NCI-H2171 (cell line): ENCODE results near the gene OR51G2.
"Not testable (repeated sequence)": the region's sequence is repeated elsewhere in the genome, so short reads cannot be mapped to it uniquely, and the experiment has no call there.

ENCODE experiments used
- DNase-seq: peaks from one replicate; lab custom pipeline; 2025; lab: John Stamatoyannopoulos, UW

Gene OR51G2

DNA sequence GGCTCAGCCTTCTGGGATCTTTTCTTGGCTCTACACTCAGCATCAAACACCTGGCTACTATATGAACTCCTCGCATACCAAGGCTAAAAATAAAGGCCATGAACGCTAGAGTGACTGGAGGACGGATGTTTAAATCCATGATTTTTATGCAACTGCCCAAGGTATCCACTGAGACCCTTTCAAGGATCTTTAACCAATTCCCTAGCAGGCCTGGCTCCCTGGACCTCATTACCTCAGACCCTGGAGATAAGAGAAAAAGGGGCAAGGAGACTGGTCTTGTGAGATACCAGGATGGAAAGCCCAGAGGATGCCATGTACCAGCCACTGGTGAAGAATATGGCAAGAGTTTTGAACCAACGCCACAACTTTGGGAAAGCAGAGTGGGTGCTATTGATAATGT lies at the start of gene OR51G2:
Gene OR51G2, minus strand, starts transcription at position 101 of the 400 bp plus-strand sequence. CDS start 3,687 bp downstream, outside the sequence.
- DNase-seq: no peak

- DNase-seq: no peak
Measured at GRCh38 chr11:4962816-4963215, 43.7 kb upstream of the OR51G2 start.

- DNase-seq: no peak
Measured at GRCh38 chr11:4960877-4961276, 41.7 kb upstream of the OR51G2 start.

DNA sequence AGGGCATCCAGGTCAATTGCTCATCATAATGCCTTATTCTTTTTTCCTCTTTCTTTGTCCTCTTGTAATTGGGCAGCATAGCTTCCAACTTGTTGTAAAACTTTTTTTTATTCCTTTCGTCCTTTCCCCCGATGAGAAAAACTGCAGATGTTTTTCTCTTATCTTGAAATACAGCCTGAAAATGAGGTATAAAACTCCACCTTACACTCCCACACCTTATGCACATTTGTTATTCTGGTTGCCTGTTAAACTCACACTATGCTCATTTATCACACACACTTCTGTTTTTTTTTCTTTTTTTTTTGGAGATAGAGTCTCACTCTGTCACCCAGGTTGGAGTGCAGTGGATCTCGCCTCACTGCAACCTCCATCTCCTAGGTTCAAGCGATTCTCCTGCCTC lies 38.2 kb upstream of the OR51G2 start:
- no peak for DNase-seq

GRCh38 chr11:4955613-4956012 lies 36.5 kb upstream of the OR51G2 start, which contains the start of gene OR51A2:
Gene OR51A2, minus strand, starts transcription at chr11:4955713. Its CDS starts 0 bp downstream, at chr11:4955713.
- not testable (repeated sequence) for DNase-seq

GRCh38 chr11:4947505-4947904 lies 28.4 kb upstream of the OR51G2 start, which contains the start of gene OR51A4:
Gene OR51A4, minus strand, starts transcription at chr11:4947605. Its CDS starts 505 bp downstream, at chr11:4947100.
- DNase-seq: no peak

DNA sequence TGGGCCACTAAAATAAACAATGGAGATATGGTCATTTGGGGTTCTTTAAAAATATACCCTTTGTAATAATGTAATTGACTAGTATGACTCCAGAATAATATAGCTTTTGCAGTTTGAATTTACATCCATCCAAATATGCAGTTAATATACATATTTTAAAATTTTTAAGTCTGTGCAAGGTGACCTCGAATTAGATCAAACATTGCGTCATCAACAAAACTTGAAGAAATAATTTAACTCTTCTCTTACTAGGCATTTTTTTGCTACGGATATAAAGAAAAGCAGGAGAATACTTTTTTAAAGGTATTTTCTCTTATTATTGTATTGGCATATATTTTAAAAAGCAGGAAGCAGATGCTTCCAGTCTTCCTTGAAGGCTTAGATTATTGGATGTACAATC lies 17.6 kb upstream of the OR51G2 start:
- DNase-seq: no peak

DNA sequence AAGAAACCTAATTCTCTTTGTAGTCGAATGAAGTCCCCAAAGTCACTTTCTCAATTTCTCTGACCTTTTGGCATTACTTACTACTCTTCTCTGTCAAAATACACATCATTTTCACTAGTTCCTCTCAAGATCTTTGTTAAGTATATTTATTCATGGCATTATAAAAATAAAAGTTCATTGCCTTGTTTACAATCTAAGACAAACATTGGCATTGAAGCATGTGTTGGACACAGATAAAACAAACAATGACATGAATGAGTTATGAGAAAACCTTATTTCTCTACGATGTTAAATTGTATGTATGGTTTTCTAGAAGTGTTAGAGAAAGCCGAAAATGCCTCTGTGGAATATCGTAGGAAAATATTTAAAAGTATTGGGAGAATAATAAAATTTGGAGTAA lies 13.6 kb upstream of the OR51G2 start:
- no peak for DNase-seq

DNA sequence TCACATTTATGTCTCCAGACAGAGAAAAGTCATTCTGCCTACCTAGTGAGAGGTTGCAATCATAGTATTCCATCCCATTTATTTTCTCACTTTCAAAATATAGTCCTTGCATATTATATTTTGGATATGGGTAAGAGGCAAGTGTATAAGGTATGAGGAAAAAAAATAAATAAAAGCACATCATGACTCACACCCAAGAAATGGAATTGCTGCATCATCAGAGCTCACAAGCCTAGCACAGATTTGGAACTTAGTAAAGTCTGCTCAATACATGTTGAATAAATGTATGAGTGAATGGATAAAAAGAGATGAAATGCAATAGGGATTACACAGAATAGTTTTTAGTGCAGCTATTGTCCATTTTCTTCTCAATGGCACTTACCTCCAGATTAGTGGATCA lies 7.5 kb upstream of the OR51G2 start:
- no peak for DNase-seq

- DNase-seq: no peak
Measured at GRCh38 chr11:4924239-4924638, 5.1 kb upstream of the OR51G2 start, which contains the start of gene OR51G1. Gene OR51G1, minus strand, starts transcription at chr11:4924339. Its CDS starts 0 bp downstream, at chr11:4924339.

DNA sequence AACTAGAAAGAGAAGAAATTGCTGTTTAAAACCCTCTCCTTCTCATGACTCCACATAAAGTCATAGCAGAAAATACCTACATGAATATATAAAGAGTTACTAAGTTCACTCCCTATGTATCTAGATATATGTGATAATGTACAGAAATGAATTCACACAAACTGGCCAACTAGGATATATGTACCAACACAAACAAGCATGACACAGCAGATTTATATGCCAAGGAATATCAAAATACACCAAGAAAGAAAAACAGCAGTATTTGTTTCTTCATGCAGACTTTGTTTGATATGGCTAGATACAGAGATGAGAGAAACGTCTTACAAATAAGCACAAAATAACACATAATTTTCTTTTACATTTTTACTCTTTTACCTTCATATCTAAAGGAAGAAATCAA lies 3.2 kb upstream of the OR51G2 start:
- DNase-seq: no peak

DNA sequence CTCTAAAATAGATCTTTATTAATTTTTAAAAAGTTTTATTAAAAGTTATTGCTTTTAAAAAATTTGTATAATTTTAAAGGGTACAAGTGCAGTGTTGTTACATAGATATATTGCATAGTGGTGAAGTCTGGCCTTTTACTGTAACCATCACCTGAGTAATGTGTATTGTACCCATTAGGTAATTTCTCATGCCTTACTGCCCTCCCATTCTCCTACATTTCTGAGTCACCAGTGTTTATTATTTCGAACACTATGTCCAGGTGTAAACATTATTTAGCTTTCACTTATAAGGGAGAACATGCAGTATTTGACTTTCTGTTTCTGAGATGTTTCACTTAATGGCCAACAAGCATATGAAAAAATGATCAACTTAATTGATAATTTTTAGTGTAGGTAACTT lies 2.6 kb upstream of the OR51G2 start:
- DNase-seq: no peak

GRCh38 chr11:4916581-4916980 lies 2.6 kb downstream of the OR51G2 start:
- no peak for DNase-seq

- no peak for DNase-seq
Measured at GRCh38 chr11:4903484-4903883, 15.7 kb downstream of the OR51G2 start, which contains the start of gene OR51A7. Gene OR51A7, plus strand, starts transcription at chr11:4903783. Its CDS starts 3,587 bp downstream, at chr11:4907370.

DNA sequence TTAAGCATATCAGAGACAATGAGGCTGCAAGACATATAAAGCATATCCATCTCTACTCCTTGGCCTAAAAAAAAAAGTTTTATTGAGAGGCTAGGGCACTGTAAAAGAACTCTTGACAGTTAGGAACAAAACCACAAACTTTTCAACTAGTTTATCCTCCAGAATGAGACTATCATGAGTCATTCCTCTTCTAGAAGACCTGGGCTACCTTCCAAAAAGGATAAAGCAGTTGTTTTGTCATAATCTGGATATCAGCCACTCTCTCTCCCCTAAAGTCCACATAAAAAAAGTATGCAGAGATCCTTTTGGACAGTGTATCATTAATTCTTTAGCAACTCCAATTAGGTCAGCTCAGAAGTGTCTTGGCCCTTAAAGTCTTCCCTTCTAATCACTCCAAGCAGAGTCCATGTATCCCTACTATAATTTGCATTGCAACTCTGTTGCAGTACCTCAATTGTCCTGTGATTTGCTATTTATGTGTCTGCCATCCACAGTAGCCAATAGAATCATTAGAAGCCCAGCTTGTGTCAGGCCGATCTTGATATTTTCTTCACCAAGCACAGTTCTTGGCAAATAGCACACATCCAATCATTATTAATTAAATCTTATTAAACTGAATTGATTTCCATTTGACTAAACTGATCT lies 27.0 kb downstream of the OR51G2 start:
- DNase-seq: no peak

DNA sequence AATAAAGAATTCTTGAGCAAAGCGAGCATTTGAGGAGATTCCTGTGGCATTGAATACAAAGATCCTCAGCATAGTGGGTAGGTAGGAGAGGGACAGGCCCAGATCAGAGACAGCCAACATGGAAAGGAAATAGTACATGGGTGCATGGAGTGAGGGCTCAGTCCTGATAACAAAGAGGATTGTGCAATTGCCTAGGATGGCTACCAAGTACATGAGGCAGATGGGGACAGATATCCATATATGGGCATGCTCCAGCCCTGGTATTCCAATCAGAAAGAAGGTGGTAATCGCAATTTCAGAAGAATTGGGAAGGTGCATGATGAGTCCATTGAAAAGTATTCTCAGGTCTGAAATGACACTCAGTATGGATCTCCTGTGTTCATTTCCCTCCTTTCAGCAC lies 28.9 kb downstream of the OR51G2 start:
- DNase-seq: no peak

GRCh38 chr11:4887591-4887990 lies 31.6 kb downstream of the OR51G2 start:
- DNase-seq: no peak

DNA sequence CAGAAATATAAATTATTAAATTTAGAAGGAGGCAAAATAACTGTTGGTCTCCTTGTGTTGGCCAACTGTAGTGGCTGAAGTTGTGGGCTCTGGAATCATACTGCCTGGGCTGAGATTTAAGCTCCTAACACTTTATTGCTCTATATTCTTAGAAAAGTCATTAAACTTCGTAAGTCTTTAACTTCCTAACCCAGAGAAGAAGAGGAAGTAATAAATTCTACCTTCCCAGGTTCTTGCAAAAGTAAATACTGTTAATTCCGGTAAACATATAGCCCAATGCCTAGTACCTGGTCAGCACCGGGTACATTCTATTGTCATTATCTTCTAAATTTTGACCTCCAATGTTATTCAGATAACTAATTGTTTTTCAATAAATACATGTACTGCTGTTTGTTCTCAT lies 33.0 kb downstream of the OR51G2 start:
- DNase-seq: no peak

- DNase-seq: no peak
Measured at GRCh38 chr11:4884361-4884760, 34.8 kb downstream of the OR51G2 start.

DNA sequence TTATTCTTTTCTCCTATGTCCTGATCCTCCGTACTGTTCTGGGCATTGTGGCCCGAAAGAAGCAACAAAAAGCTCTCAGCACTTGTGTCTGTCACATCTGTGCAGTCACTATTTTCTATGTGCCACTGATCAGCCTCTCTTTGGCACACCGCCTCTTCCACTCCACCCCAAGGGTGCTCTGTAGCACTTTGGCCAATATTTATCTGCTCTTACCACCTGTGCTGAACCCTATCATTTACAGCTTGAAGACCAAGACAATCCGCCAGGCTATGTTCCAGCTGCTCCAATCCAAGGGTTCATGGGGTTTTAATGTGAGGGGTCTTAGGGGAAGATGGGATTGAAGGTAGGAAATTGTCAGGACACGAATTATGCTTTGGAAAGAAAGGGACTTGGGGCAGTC lies 36.6 kb downstream of the OR51G2 start:
- DNase-seq: no peak

GRCh38 chr11:4881860-4882500 lies 37.2 kb downstream of the OR51G2 start, which contains the start of gene OR51T1:
Gene OR51T1, plus strand, starts transcription at chr11:4881900. Its CDS starts 0 bp downstream, at chr11:4881900.
- DNase-seq: no peak

DNA sequence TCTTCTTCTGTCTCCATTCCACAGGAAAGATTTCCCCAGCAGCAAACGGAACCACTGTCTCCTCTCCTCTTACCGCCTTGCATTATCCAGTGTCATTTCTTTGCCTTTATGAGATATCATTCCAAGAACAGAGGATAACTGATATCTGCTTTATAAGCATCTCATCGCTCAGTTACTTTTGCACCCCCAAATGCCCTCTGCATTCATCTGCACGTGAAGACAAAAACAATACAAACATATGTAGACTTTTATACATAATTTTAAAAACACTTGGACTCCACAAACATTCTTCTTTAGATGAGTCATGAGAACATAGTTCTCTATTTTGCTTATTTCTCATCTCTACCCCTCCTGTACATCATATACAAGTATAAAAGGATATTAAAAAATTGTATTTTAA lies 38.0 kb downstream of the OR51G2 start:
- no peak for DNase-seq

DNA sequence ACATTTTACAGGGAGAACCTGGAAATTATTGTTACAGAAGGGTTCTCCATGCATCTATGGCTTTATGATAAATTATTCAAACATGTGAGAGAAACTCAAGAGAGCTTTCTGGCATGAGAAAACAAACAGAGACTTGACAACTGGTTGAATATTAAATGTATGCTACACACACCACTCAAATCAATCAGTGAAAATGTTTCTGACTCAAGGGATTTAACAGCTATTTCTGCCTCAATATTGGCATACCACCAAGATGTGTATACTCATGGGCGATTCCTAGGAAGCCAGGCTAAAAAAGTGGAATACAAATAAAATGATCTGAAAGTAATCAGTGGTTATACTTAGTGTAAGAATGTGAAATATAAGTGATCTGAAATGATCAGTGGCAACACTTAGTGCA lies 53.3 kb downstream of the OR51G2 start:
- DNase-seq: no peak
